GM18502 (cell line): ENCODE data around the gene MAN2A2.
"Not testable (repeated sequence)": the region's sequence is repeated elsewhere in the genome, so short reads cannot be mapped to it uniquely, and the experiment has no call there.

Experiments
- ATAC-seq: cut with Tn5 transposase; IDR thresholded peaks from one replicate; pipeline ENCODE4 v1.9.1; 2021; ENCODE audit warnings: mild to moderate bottlenecking; ENCODE audit not compliant: unreplicated experiment, poor library complexity

Gene MAN2A2

GRCh38 chr15:90882781-90883525 lies 20.1 kb upstream of the MAN2A2 start:
- no peak for ATAC-seq

GRCh38 chr15:90883526-90883975 lies 19.6 kb upstream of the MAN2A2 start:
- ATAC-seq: no peak

DNA sequence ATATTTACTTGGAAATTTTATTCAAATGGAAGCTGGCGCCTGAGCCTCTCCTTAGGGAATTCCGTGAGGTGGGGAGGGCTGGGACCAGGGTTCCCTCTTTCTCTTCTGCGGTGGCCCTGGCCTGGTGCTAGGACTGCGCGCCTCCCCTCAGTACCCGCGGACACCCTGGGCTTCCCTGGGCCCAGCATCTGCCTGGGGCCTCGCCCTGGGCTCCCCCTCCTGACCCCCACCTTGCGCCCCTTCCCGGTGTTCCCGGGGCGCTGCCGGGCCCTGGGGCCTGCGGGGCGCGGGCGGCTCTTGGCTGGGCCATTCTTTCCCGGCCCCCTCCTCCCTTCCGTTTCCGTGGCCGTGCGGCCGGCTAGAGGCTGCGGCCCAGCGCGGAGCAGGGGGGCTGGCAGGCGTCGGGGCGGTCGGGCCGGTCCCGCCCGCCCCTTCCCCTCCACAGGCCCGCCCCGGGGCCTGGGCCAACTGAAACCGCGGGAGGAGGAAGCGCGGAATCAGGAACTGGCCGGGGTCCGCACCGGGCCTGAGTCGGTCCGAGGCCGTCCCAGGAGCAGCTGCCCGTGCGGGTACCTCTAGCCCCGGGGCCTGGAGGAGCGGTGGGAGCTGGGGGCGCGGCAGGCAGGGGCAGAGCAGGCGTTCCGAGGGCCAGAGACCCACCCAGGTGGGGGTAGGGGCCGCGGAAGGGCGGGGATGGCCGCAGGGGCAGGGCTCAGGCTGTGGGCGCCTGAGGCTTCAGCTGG lies 19.0 kb upstream of the MAN2A2 start, which contains the start of gene FES:
TSS of gene FES (plus strand) at position 529 of the 743 bp plus-strand sequence. CDS start 542 bp downstream, outside the sequence.
- ATAC-seq: no peak

GRCh38 chr15:90884719-90885431 lies 18.2 kb upstream of the MAN2A2 start:
- ATAC-seq: no peak

DNA sequence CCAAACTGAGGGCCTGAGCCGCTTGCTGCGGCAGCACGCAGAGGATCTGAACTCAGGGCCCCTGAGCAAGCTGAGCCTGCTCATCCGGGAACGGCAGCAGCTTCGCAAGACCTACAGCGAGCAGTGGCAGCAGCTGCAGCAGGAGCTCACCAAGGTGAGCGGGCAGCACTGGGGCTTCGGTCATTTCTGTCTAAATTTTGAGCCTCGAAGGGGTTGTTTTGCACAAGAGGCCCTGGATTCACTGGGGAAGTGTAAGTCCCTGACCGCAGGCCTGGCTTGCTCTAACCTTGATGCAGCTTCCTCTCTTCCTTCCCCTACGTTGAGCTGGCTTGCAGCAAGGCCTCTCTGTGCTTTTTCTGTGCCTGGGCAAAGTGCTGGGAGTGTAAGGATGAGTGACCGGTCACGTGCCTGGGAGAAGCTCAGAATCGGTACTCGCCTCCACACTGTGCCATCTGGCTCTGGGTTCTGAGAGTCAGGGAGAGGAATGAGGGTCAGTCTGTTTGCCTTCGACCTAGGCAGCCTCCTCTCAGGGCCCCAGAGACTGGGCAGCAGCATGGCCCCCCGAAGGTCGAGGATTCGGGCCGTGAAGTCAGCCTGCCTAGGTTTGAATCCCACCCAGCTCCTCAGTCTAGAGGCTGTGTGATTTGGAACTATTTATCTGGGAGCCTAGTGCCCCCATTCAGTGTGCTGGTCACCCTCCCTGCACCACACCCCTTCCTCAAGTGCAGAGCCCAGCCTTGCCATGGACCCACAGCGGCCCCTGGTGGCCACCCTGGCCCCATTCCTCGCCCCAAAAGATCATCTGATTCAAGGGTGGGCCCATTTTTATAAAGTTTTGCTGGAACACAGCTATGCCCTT lies 17.4 kb upstream of the MAN2A2 start:
- ATAC-seq: peak; percentile 59

DNA sequence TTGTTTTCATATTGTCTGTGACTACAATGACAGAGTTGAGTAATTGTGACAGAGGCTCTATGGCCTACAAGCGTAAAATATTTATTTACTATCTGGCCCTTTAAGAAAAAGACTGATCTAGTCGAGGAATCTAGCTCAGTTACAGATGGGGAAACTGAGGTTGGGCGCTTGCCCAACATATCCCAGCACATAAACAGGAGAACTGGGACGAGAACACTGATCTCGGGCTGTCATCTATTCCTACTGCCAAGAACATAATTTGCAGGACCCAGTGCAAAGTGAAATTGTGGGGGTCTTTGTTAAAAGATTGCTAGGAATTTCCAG lies 16.8 kb upstream of the MAN2A2 start:
- ATAC-seq: no peak

GRCh38 chr15:90887037-90887481 lies 16.0 kb upstream of the MAN2A2 start:
- ATAC-seq: no peak

GRCh38 chr15:90889313-90889730 lies 13.8 kb upstream of the MAN2A2 start:
- ATAC-seq: no peak

DNA sequence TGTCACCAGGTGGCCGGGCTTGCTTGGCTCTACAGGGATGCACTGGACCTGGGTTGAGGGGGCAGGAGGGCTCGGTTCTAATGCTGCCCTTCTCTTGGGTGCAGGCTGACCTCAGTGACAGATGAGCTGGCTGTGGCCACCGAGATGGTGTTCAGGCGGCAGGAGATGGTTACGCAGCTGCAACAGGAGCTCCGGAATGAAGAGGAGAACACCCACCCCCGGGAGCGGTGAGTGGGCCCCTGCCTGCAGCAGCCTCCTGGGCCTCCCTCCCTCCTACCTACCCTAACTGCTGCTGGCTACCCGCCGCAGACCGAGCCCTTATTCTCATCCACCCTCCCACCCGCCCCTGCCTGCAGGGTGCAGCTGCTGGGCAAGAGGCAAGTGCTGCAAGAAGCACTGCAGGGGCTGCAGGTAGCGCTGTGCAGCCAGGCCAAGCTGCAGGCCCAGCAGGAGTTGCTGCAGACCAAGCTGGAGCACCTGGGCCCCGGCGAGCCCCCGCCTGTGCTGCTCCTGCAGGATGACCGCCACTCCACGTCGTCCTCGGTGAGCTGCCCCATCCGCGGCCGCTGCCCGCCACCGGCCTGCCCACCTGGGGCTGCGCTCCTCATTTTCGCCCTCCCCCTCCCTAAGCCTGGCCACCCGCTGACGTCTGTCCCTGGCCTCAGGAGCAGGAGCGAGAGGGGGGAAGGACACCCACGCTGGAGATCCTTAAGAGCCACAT lies 13.2 kb upstream of the MAN2A2 start:
- ATAC-seq: no peak

GRCh38 chr15:90890839-90891238 lies 12.3 kb upstream of the MAN2A2 start:
- no peak for ATAC-seq

GRCh38 chr15:90891346-90891949 lies 11.7 kb upstream of the MAN2A2 start:
- no peak for ATAC-seq

DNA sequence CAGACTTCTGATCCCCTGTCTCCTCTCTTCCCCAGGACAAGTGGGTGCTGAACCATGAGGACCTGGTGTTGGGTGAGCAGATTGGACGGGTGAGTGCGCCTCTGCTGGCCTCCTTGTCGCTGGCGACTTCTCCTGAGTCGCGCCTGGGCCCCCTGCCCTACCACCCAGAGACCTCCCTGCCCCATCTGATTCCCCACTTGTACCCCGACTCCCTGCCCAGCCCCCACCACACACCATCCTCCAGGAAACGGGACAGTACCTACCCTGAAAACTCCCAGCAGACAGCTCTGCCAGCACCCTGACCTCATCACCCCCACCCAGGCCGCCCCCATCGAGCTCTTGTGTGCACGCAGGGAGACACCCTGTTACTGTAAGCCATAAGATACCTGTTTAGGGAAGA lies 11.1 kb upstream of the MAN2A2 start:
- ATAC-seq: no peak

DNA sequence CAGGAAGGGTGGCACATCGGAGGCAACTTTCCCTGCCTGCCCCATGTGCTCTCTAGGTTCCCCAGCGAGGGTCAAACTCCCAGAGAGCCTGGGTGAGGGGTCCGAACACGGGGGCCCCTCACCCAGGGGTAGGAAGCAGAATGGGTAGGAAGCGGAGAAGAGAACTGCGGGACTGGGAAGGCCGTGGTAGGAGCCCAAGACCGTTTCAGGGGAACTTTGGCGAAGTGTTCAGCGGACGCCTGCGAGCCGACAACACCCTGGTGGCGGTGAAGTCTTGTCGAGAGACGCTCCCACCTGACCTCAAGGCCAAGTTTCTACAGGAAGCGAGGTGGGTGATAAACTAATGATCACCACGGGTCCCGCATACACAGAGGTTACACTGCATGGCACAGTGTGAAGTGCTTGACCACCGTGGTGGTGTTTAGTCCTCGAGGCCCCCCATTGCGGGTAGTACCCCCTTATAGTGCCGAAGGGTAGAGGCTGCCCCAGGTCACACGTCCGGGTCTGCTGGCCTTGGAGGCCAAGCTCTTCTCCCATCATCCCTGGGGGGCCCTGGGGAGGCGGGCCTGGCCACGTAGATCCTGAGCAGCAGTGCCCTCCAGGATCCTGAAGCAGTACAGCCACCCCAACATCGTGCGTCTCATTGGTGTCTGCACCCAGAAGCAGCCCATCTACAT lies 10.5 kb upstream of the MAN2A2 start:
- no peak for ATAC-seq

- no peak for ATAC-seq
Observed at GRCh38 chr15:90893175-90894090, 9.7 kb upstream of the MAN2A2 start.

DNA sequence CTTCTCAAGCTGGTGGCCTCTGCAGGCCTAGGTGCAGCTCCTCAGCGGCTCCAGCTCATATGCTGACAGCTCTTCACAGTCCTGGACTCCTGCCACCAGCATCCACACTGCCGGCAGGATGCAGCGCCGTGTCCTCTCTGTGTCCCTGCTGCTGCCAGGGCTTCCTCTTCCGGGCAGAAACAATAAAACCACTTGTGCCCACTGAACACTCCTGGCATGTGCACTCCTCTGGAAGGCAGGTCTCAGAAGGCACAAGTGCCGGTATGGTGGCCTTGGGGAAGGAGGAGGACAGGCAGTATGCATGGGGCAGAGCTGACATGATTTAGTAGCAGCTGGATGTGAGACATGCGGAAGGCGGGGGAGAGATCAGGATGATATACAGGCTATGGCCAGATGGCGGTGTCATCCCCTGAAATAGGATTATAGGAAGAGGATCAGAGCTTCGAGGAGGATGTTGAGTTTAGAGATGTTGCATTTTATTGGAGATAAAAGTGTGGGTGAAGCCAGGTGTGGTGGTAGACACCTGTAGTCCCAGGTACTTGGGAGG lies 7.5 kb upstream of the MAN2A2 start:
- no peak for ATAC-seq

DNA sequence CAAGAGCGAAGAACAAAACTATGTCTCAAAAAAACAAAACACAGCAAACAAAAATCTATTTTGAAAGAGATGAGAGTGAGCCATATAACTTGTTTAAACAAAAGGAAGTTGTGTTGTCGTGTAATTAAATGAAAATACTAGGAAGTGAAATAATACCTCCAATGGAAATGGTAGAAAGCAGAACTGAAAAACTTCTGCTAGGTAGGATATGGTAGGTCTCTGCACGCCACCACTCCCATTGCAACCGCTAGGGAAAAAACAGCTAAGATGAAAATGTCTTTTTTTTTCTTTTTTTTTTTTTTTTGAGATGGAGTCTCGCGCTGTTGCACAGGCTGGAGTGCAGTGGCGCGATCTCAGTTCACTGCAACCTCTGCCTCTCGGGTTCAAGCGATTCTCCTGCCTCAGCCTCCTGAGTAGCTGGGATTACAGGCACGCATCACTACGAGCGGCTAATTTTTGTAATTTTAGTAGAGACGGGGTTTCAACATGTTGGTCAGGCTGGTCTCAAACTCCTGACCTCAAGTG lies 5.9 kb upstream of the MAN2A2 start:
- ATAC-seq: not testable (repeated sequence)
